GM15510 (cell line): ENCODE data around the gene SDK1.

Experiments used
- POLR2A ChIP-seq: IDR thresholded peaks from 3 replicates; pipeline ENCODE4 v1.6.1; 2011; ENCODE audit warnings: borderline replicate concordance; ENCODE audit not compliant: insufficient read length; ENCODE audit errors: extremely low read depth

SDK1 gene

DNA sequence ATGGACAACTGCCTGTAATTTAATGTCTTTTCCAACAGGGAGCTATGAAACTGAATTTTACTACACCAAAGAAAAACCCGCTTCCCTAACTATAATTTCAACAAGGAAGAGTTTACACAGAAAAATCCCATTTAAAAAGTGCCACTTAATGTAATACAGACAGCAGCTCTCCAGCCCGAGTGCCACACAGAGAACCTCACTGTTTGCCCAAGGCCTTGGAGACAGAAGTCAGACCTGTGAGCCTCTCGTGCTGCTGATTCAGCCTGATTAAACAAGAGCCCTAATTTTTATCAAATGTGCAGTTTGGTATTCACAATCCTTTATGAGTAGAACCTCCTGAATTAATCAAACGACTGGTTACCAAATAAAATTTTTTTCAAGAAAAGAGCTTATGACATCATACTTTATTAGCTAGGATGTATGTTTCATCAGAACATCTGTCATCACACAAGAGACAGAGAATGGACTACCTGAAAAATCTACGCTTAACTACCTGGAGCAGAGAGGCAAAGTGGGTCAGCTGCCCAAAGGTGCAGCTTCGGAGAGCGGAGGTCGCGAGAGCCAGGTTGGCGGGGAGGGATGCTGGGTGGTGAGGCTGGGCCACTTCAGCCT, 543.6 kb downstream of the SDK1 start:
- no peak for TF ChIP-seq POLR2A

GRCh38 chr7:3846738-3847137, 545.7 kb downstream of the SDK1 start:
- no peak for TF ChIP-seq POLR2A

- TF ChIP-seq POLR2A, result no peak
Measured at GRCh38 chr7:3847336-3847735, 546.3 kb downstream of the SDK1 start.

GRCh38 chr7:3859431-3859830, 558.4 kb downstream of the SDK1 start:
- no peak for TF ChIP-seq POLR2A

- TF ChIP-seq POLR2A, result no peak
Measured at GRCh38 chr7:3860932-3861331, 559.9 kb downstream of the SDK1 start.

DNA sequence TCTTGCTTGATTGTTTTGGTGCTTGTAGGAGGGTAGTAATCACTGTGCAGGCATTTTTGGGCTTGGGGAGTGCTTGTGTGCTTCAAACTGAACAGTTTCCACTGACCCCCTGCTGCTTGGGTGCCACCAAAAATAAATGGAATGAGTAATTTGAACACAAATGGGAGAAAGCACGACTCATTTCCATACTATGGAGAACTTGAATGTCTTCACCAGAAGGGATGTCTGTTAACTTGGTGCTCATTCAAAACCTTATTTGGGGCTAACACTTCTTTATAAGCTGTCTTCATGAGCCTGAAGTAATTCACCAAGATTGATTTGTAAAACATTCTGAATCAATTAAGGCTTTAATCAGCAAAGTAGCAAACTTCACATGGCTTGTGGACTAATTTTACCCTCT, 560.3 kb downstream of the SDK1 start:
- TF ChIP-seq POLR2A, result no peak

DNA sequence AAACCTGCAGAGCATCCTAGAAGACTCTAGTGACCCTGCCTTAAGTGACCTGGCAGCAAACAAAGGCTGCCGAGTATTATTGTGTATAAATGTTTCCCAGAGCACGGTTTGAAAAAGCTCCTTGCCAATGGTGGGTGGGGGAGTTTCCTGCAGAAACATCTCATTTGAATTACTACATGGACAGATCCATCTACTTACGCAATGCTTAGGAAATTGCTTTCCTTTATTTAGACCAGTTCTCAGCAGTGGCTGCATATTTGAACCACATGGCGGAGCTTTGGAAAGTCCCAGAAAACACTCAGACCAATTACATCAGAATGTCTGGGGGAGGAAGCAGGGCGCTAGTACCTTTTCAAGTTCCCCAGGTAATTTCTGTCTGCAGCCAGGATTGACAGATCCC, 560.9 kb downstream of the SDK1 start:
- no peak for TF ChIP-seq POLR2A

DNA sequence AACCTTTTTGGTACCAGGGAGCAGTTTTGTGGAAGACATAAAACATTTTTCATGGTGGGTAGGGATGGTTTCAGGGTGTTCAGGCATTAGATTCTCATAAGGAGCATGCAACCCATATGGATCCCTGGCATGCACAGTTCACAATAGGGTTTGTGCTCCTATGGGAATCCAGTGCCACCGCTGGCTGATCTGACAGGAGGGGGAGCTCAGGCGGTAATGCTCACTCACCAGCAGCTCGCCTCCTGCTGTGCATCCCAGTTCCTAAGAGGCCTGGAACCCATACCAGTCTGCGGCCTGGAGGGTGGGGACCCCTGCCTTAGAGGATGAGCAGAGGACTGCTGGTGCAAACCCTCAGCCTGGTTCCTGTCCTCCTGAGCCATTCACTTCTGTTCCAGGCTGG, 561.7 kb downstream of the SDK1 start:
- no peak for TF ChIP-seq POLR2A

- TF ChIP-seq POLR2A, result no peak
Measured at GRCh38 chr7:3866277-3866676, 565.2 kb downstream of the SDK1 start.

- TF ChIP-seq POLR2A, result no peak
Measured at GRCh38 chr7:3867863-3868262, 566.8 kb downstream of the SDK1 start.

DNA sequence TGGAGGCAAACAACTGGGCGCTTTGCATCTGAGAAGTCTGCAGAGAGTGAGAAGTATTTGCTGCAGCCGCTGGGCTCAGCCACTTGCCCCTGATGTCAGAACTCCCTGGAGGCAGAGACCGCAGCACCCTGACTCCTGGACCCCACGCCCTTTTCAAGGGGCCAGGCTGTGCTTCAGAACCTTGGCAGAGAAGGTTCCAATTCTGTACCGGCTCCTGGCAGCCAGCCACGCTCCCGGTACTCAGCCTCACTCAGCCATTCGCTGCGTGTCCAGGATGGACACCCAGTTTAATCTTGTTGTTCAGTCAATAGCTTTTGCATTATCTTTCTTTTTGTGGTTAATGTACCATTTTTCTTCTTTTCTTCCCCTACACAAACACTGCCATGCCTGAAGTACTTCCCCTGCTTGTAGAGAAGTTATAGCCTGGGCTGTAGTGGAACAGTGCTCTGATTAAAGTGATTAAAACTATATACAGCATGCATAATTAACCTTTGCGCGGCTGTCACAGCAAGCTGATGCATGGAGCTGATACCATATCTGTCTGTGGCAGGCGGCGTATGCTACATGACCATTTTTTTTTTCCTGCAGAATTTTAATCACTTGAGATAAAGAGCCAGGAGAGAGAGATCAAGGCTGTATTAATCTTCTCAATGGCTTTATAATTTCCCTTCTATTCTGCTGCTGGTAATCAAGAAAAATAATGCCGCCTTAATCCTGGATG, 578.5 kb downstream of the SDK1 start:
- no peak for TF ChIP-seq POLR2A

DNA sequence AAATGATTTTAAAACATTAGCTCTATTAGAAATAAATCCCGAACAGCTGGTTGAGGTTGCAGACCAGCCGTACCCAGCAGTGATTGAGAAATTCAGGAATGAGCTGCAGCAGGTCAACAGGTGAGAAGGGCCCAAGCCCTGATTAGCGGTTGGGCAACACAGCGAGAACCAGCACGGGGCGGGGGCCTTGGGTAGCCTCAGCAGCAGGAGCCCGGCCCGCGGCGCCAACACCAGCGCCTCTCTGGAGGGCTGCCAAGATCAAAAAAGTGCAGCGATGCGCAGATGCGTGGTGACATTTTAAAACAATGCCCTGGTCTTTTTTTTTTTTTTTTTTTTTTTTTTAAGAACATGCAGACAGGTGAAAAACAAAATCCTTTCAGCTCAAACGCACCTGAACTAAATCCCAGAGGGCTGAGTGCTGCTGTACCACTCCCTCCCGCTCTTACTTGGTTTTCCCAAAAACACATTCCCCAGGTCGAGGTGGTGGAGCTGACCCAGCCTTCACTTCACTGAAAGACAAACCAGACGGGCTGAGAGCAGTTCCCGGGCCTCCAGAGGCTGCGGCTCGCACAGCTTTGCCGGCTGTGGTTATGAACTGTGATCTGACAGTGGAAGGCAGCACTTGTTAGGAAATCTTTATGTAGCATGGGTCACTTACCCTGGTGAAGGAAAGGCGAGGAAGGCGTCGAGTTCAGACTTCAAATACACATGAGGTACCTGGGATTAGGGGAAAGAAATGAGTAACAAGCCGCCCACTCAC, 579.4 kb downstream of the SDK1 start:
- TF ChIP-seq POLR2A, result no peak

DNA sequence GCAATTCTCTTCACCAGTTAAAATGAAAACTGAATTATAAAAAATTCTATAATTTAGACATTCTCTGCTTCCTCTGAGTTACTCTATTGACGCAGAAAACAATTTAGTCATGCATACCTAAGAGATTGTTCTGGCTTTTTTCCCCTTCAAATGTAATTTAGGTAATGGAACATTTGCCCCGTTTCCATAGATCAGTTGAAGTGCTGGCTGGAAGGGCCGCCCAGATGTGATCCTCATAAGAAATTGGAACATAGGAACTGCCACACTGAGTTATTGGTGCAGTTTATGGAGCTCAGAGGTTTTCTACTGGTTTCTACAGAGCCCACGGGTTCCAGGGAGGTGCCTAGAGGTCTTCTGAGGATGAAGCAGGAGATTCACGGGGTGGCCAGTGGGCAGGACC, 581.7 kb downstream of the SDK1 start:
- TF ChIP-seq POLR2A, result no peak

DNA sequence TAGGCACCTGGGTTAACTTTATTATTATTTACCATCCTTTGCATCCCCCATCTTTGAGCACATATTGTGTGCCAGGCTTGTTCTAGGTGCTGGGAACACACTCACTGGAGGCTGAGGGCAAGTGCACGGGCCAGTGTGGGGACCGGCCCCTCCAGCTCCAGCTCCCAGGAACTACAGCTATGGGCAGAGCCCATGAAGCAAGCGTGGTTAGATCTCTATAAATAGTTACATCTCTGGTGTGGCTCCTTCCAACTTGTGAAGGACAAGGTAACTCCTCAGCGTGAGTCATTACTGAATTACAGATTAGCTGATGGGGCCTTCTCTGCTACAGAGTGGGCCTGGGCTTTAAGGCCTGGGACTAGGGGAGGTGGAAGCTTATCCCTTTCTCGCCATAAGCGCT, 583.5 kb downstream of the SDK1 start:
- no peak for TF ChIP-seq POLR2A

DNA sequence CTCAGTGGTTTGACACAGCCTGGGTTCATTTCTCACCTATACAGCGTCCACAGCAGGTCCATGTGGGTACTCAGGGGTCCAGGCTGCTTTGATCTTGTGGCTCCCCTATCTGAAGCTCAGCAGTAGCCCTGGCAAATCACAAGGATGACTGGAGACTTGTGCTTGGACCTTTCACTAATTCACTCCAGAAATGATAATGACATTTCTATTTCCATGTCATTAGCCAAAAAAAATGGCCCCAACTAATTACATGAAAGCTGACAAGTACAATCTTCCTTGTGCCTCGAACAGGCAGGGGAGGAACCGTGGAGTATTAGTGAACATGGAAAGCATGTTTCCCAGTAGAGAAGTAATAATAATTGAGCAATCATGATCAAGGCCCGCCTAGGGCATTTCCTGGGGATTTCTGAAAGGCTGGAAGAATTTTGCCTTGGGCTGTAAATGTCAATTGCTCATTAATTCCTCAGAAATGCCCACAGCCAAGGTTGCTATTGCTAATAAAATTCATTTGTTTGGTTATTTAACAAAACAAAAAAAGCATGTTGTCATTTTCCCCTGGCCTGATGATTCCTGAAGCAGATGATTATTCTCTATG, 586.1 kb downstream of the SDK1 start:
- TF ChIP-seq POLR2A, result no peak
